ENCODE results near the gene MINDY4B. TPM values are rescaled to one million over a fixed set of nuclear protein-coding genes. Genes with fewer than 3 reads are reported as not detected.

Gene MINDY4B
- polyA plus RNA-seq, 1 of the 3 experiments (the other 2 are of a cell fraction) = not detected

GRCh38 chr3:150901793-150902192 lies 3.4 kb downstream of the MINDY4B start:
- CTCF ChIA-PET = interaction anchor here (0.9 kb wide), 1 partner anchor 114 kb away, joined by 3 read pairs; no protein-coding TSS in a partner anchor
- no peak overlapping the region for H3K27ac ChIP-seq (ENCODE audit: low read depth in 2 of 2, low read length in 1 of 2)
- no peaks in the 10 kb centered on the region; a peak in 1 of 4 replicates for H3K4me1 ChIP-seq (ENCODE audit: control insufficient read depth in 1 of 2, insufficient read depth in 2 of 2, low read depth in 1 of 2, low read length in 1 of 2)
- H3K36me3 ChIP-seq (replicated peaks in 1 of 2; ENCODE audit: control insufficient read depth in 1 of 2, insufficient read depth in 2 of 2, low read length in 1 of 2) = no peaks in the 10 kb centered on the region
- 33% methylated on average over 10 of the region's 10 CpGs for WGBS (ENCODE audit: low lambda C conversion rate)
- no peaks in the 10 kb centered on the region for H3K9me2 ChIP-seq
- no peaks in the 10 kb centered on the region for H4K20me1 ChIP-seq (ENCODE audit: insufficient read depth)
- H3K9ac ChIP-seq = no peak overlapping the region
- H2AFZ ChIP-seq (ENCODE audit: low read depth) = no peak overlapping the region
- no peak for DNase-seq
- H3K4me2 ChIP-seq = no peak overlapping the region
- POLR2A ChIA-PET = no interaction called here
- H3K9me3 ChIP-seq = no peaks in the 10 kb centered on the region
- peaks cover 27% of the 10 kb centered on the region; the same call in 1 of the 2 replicates for H3K27me3 ChIP-seq (ENCODE audit: insufficient read depth)
- H3K79me2 ChIP-seq (ENCODE audit: insufficient read depth) = no peaks in the 10 kb centered on the region
- TF ChIP-seq TEAD4 (IDR thresholded peaks at IDR 0.05; ENCODE audit: borderline replicate concordance, insufficient read depth) = no peak
- no peak for TF ChIP-seq YY1 (IDR thresholded peaks at IDR 0.05; ENCODE audit: low read depth)
- TF ChIP-seq RFX5 (IDR thresholded peaks at IDR 0.05; ENCODE audit: low read length) = no peak
- TF ChIP-seq POLR2AphosphoS5 (IDR thresholded peaks at IDR 0.05; ENCODE audit: low read depth, low read length) = no peak
- no peak for TF ChIP-seq FOXM1 (IDR thresholded peaks at IDR 0.05; ENCODE audit: low read depth)
- no peak for TF ChIP-seq MEF2A (IDR thresholded peaks at IDR 0.05; ENCODE audit: borderline replicate concordance, low read depth)
- TF ChIP-seq EZH2phosphoT487 (IDR thresholded peaks at IDR 0.05; ENCODE audit: borderline replicate concordance, low read depth) = no peak
- no peak for TF ChIP-seq SIN3A (IDR thresholded peaks at IDR 0.05; ENCODE audit: borderline replicate concordance, low read depth, low read length)
- TF ChIP-seq USF1 (IDR thresholded peaks at IDR 0.05; ENCODE audit: borderline replicate concordance, low read depth) = no peak
- no peak for TF ChIP-seq TAF1 (IDR thresholded peaks at IDR 0.05; ENCODE audit: borderline replicate concordance, low read depth, low read length)
- no peak for TF ChIP-seq TCF12 (IDR thresholded peaks at IDR 0.05)
- no peak for TF ChIP-seq USF2 (IDR thresholded peaks at IDR 0.05; ENCODE audit: borderline replicate concordance, low read depth, low read length)
- TF ChIP-seq FOSL2 (IDR thresholded peaks at IDR 0.05; ENCODE audit: borderline replicate concordance, low read depth) = no peak
- TF ChIP-seq MXI1 (IDR thresholded peaks at IDR 0.05; ENCODE audit: low read depth, low read length) = no peak
- TF ChIP-seq CHD2 (IDR thresholded peaks at IDR 0.05; ENCODE audit: low read length, partially characterized antibody) = no peak
- no peak for TF ChIP-seq CTCF (IDR thresholded peaks at IDR 0.05)
- TF ChIP-seq IRF3 (IDR thresholded peaks at IDR 0.05; ENCODE audit: low read depth, low read length) = no peak
- TF ChIP-seq RXRA (IDR thresholded peaks at IDR 0.05; ENCODE audit: borderline replicate concordance, low read depth) = no peak
- H3F3A ChIP-seq (replicated peaks; ENCODE audit: insufficient read depth) = no peaks in the 10 kb centered on the region
- H3K4me3 ChIP-seq (ENCODE audit: low read depth in 2 of 2, low read length in 1 of 2) = no peak overlapping the region

Measured in SK-N-SH (cell line).